ENCODE results near the gene CYP26B1. TPM values are rescaled to one million over a fixed set of nuclear protein-coding genes. Genes with fewer than 3 reads are reported as not detected.

Gene CYP26B1
- total RNA-seq, 1 experiment from 2014 or later: 2.7 TPM

- ChIA-PET CTCF (no interaction called here), POLR2A (ENCODE audit: low non-redundant PET) (no interaction called here)
- BruUV-seq (replicated peaks): no TSS peak
- intact Hi-C loops (cut with micrococcal nuclease; ENCODE audit: unreplicated experiment): no loop called here
- peaks cover 10% of the 10 kb centered on the region for H3K4me1 ChIP-seq (ENCODE audit: insufficient read depth, low read length, poor library complexity, severe bottlenecking)
- no peak for DNase-seq (ENCODE audit: low spot score)
- no peaks in the 10 kb centered on the region for H3K27me3 ChIP-seq (replicated peaks; ENCODE audit: insufficient read depth, low read depth, low read length, poor library complexity)
- peaks cover 14% of the 10 kb centered on the region for H3K36me3 ChIP-seq (ENCODE audit: insufficient read depth, low read length, poor library complexity, severe bottlenecking)
- TF ChIP-seq EZH2 (IDR thresholded peaks at IDR 0.05; ENCODE audit: borderline replicate concordance, low read depth, low read length, poor library complexity, severe bottlenecking) (no peak), CTCF (conservative IDR thresholded peaks at IDR 0.05; ENCODE audit: low read depth, low read length) (no peak)
- no peaks in the 10 kb centered on the region for H3K9me3 ChIP-seq (ENCODE audit: low read depth, low read length, poor library complexity, severe bottlenecking)
- H3K4me3 ChIP-seq (ENCODE audit: low read depth, low read length, poor library complexity, severe bottlenecking): no peak overlapping the region
- no peak overlapping the region for H3K27ac ChIP-seq (ENCODE audit: low read depth, low read length, poor library complexity, severe bottlenecking)
These were observed 24.8 kb upstream of the CYP26B1 start for GRCh38 chr2:72172478-72172877.

- no peaks in the 10 kb centered on the region for H3K9me3 ChIP-seq (ENCODE audit: low read depth, low read length, poor library complexity, severe bottlenecking)
- H3K27me3 ChIP-seq (replicated peaks; ENCODE audit: insufficient read depth, low read depth, low read length, poor library complexity): no peaks in the 10 kb centered on the region
- ChIA-PET CTCF (no interaction called here), POLR2A (ENCODE audit: low non-redundant PET) (no interaction called here)
- no peak for DNase-seq (ENCODE audit: low spot score)
- H3K36me3 ChIP-seq (ENCODE audit: insufficient read depth, low read length, poor library complexity, severe bottlenecking): no peaks in the 10 kb centered on the region
- no peaks in the 10 kb centered on the region for H3K4me1 ChIP-seq (ENCODE audit: insufficient read depth, low read length, poor library complexity, severe bottlenecking)
- no TSS peak for BruUV-seq (replicated peaks)
- TF ChIP-seq EZH2 (IDR thresholded peaks at IDR 0.05; ENCODE audit: borderline replicate concordance, low read depth, low read length, poor library complexity, severe bottlenecking) (no peak), CTCF (conservative IDR thresholded peaks at IDR 0.05; ENCODE audit: low read depth, low read length) (no peak)
- no peak overlapping the region for H3K4me3 ChIP-seq (ENCODE audit: low read depth, low read length, poor library complexity, severe bottlenecking)
- intact Hi-C loops (cut with micrococcal nuclease; ENCODE audit: unreplicated experiment): no loop called here
- no peak overlapping the region for H3K27ac ChIP-seq (ENCODE audit: low read depth, low read length, poor library complexity, severe bottlenecking)
These were observed 18.6 kb upstream of the CYP26B1 start for GRCh38 chr2:72166279-72166678.

GRCh38 chr2:72165792-72166191, 18.1 kb upstream of the CYP26B1 start:
- no peaks in the 10 kb centered on the region for H3K27me3 ChIP-seq (replicated peaks; ENCODE audit: insufficient read depth, low read depth, low read length, poor library complexity)
- BruUV-seq (replicated peaks): no TSS peak
- H3K36me3 ChIP-seq (ENCODE audit: insufficient read depth, low read length, poor library complexity, severe bottlenecking): no peaks in the 10 kb centered on the region
- no peaks in the 10 kb centered on the region for H3K9me3 ChIP-seq (ENCODE audit: low read depth, low read length, poor library complexity, severe bottlenecking)
- intact Hi-C loops (cut with micrococcal nuclease; ENCODE audit: unreplicated experiment): no loop called here
- H3K27ac ChIP-seq (ENCODE audit: low read depth, low read length, poor library complexity, severe bottlenecking): no peak overlapping the region
- CTCF ChIA-PET: no interaction called here
- H3K4me3 ChIP-seq (ENCODE audit: low read depth, low read length, poor library complexity, severe bottlenecking): no peak overlapping the region
- H3K4me1 ChIP-seq (ENCODE audit: insufficient read depth, low read length, poor library complexity, severe bottlenecking): no peaks in the 10 kb centered on the region
- POLR2A ChIA-PET (ENCODE audit: low non-redundant PET): no interaction called here
- TF ChIP-seq EZH2 (IDR thresholded peaks at IDR 0.05; ENCODE audit: borderline replicate concordance, low read depth, low read length, poor library complexity, severe bottlenecking) (no peak), CTCF (conservative IDR thresholded peaks at IDR 0.05; ENCODE audit: low read depth, low read length) (no peak)
- no peak for DNase-seq (ENCODE audit: low spot score)
